RWPE2 (cell line): Measurements from ENCODE around the gene NAB1.

Source experiments
- ATAC-seq: fragments of 200-7000 bp; cut with Tn5 transposase; 3 replicates; pipeline ENCODE4 v1.9.1; 2021; ENCODE audit warnings: low read depth
- DNase-seq: peaks from one replicate; pipeline ENCODE4 v3.0.0-alpha.2; 2020; ENCODE audit warnings: low spot score
- H3K27ac ChIP-seq: fragments of 450-650 bp; 2 replicates; pipeline ENCODE4 v1.5.1; 2017; ENCODE audit warnings: mild to moderate bottlenecking; ENCODE audit not compliant: poor library complexity, severe bottlenecking
- H3K27me3 ChIP-seq: fragments of 250-450 bp; sonication (Bioruptor Pico); 2 replicates; pipeline ENCODE4 v1.5.1; 2021; ENCODE audit warnings: mild to moderate bottlenecking, moderate library complexity; ENCODE audit not compliant: insufficient read depth, poor library complexity, severe bottlenecking
- H3K36me3 ChIP-seq: fragments of 250-450 bp; sonication (Bioruptor Pico); 2 replicates; pipeline ENCODE4 v1.5.1; 2020; ENCODE audit warnings: low read depth, mild to moderate bottlenecking, moderate library complexity
- H3K4me1 ChIP-seq: fragments of 250-450 bp; sonication (Bioruptor Pico); 2 replicates; pipeline ENCODE4 v1.5.1; 2021; ENCODE audit warnings: mild to moderate bottlenecking, moderate library complexity; ENCODE audit not compliant: insufficient read depth, poor library complexity, severe bottlenecking
- H3K4me3 ChIP-seq: fragments of 250-450 bp; sonication (Bioruptor Pico); 2 replicates; pipeline ENCODE4 v1.5.1; 2021; ENCODE audit warnings: mild to moderate bottlenecking, moderate library complexity; ENCODE audit not compliant: severe bottlenecking
- H3K9me3 ChIP-seq: fragments of 250-450 bp; sonication (Bioruptor Pico); 2 replicates; pipeline ENCODE4 v1.5.1; 2021; ENCODE audit warnings: mild to moderate bottlenecking, moderate library complexity; ENCODE audit not compliant: severe bottlenecking
- CTCF ChIP-seq: fragments of 450-650 bp; IDR thresholded peaks from one replicate; pipeline ENCODE4 v1.5.1; 2017; ENCODE audit warnings: mild to moderate bottlenecking, moderate library complexity; ENCODE audit not compliant: poor library complexity, severe bottlenecking

Gene NAB1

GRCh38 chr2:190683802-190684201 lies 34.9 kb downstream of the NAB1 start:
- TF ChIP-seq CTCF, result no peak
- no peaks in the 10 kb centered on the region for H3K9me3 ChIP-seq
- H3K4me3 ChIP-seq, result no peak overlapping the region
- peaks cover 84% of the 10 kb centered on the region for H3K36me3 ChIP-seq
- DNase-seq (no peak), ATAC-seq (no peak)
- no peaks in the 10 kb centered on the region for H3K27me3 ChIP-seq
- H3K27ac ChIP-seq, result no peak overlapping the region
- H3K4me1 ChIP-seq, result peaks cover 24% of the 10 kb centered on the region

DNA sequence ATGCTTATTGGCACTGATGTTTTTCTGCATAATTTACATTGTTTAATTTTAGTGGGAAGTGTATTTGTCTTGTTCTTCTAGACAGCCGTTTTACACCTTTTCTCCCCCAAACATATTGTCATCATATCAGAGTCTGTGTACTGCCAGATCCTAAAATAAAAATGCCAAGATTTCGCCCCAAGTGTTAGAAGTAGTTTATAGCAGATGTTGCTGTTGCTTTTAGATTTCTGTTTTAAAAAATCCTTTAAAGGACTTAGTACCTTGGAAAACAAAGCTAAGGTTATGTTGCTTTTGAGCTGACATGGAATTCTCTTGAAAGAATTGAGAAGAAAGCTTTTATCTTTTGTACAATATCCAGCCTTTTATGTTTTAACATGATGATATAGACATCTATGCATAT lies 36.0 kb downstream of the NAB1 start:
- no peak for ATAC-seq
- no peak for DNase-seq
- no peak overlapping the region for H3K4me3 ChIP-seq
- no peaks in the 10 kb centered on the region for H3K27me3 ChIP-seq
- no peak overlapping the region for H3K27ac ChIP-seq
- H3K36me3 ChIP-seq, result peaks cover 87% of the 10 kb centered on the region
- H3K4me1 ChIP-seq, result peaks cover 24% of the 10 kb centered on the region
- TF ChIP-seq CTCF, result no peak
- no peaks in the 10 kb centered on the region for H3K9me3 ChIP-seq

- TF ChIP-seq CTCF, result no peak
- H3K36me3 ChIP-seq, result peaks cover 87% of the 10 kb centered on the region
- no peak overlapping the region for H3K4me3 ChIP-seq
- no peak overlapping the region for H3K27ac ChIP-seq
- no peaks in the 10 kb centered on the region for H3K27me3 ChIP-seq
- peaks cover 21% of the 10 kb centered on the region for H3K4me1 ChIP-seq
- no peaks in the 10 kb centered on the region for H3K9me3 ChIP-seq
- DNase-seq (no peak), ATAC-seq (no peak)
Observed at GRCh38 chr2:190685333-190685732, 36.5 kb downstream of the NAB1 start.

DNA sequence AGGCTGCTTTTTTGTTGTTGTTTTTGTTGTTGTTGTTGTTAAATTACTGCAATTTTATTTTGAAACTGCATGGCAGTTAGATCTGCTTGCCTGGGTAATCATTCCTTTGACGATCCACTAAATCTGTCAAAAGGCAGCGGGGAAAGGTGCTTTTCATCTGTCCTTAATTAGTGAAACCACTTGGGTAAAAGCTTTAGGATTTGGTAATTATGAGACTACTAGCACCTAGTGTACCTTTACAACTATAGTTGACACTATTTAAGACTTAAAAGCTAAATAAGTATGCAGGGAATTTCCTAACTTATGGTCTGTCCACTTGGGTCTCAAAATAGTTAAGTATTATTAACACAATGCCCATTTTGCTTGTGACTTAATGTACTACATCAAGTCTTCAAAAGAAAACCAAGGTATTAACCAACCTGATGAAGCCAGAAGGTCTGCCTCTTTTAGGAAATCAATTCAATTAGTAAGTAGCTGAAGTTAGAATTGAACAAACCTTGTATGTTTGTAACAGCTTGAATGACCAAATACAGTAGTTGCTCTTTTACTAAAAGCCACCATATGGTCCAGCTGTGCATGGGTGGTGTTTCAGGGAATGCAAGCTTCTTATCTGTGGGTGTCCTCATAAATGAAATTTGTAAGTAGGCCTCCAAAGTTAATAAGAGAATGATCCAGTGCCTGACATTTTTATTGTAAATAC lies 44.8 kb downstream of the NAB1 start:
- DNase-seq, result no peak
- TF ChIP-seq CTCF, result no peak
- ATAC-seq, result no peak
- Histone ChIP-seq H3K27ac (no peak overlapping the region), H3K4me3 (no peak overlapping the region), H3K36me3 (peaks cover 44% of the 10 kb centered on the region), H3K27me3 (no peaks in the 10 kb centered on the region), H3K4me1 (no peaks in the 10 kb centered on the region), H3K9me3 (no peaks in the 10 kb centered on the region)

DNA sequence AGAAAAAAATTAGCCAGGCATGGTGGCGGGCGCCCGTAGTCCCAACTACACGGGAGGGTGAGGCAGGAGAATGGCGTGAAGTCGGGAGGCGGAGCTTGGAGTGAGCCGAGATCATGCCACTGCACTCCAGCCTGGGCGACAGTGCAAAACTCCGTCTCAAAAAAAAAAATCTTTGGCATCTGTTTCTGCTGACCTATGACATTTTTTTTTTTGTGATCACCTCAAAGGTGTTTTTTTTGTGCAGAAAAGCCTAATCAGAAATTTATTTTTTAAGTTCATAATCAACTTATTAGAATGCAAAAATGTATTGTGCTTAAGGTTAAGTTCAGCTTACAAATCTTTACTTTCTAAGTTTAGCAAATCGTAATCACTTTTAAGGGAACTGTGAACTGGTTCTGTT lies 45.6 kb downstream of the NAB1 start:
- no peak overlapping the region for H3K27ac ChIP-seq

More for the DNA sequence above, 45.6 kb downstream of the NAB1 start:
- Histone ChIP-seq H3K9me3 (no peaks in the 10 kb centered on the region), H3K4me3 (no peak overlapping the region), H3K36me3 (peaks cover 36% of the 10 kb centered on the region), H3K4me1 (no peaks in the 10 kb centered on the region), H3K27me3 (no peaks in the 10 kb centered on the region)
- ATAC-seq (no peak), DNase-seq (no peak)
- TF ChIP-seq CTCF, result no peak
